GM21529 (cell line): ENCODE results near the gene C1orf21.

Experiments used
- ATAC-seq: cut with Tn5 transposase; IDR thresholded peaks from one replicate; pipeline ENCODE4 v1.9.1; 2021; ENCODE audit not compliant: unreplicated experiment

Gene C1orf21

GRCh38 chr1:184483101-184483683 lies 96.4 kb downstream of the C1orf21 start:
- ATAC-seq: no peak

- ATAC-seq: no peak
Measured at GRCh38 chr1:184485751-184486723, 99.2 kb downstream of the C1orf21 start.

- no peak for ATAC-seq
Measured at GRCh38 chr1:184486761-184487445, 100.1 kb downstream of the C1orf21 start.

- ATAC-seq: no peak
Measured at GRCh38 chr1:184487531-184488193, 100.8 kb downstream of the C1orf21 start.

- ATAC-seq: no peak
Measured at GRCh38 chr1:184489908-184490307, 103.1 kb downstream of the C1orf21 start.

GRCh38 chr1:184492536-184492935 lies 105.7 kb downstream of the C1orf21 start:
- no peak for ATAC-seq

GRCh38 chr1:184493987-184494388 lies 107.2 kb downstream of the C1orf21 start:
- no peak for ATAC-seq

GRCh38 chr1:184494929-184495328 lies 108.1 kb downstream of the C1orf21 start:
- ATAC-seq: peak; percentile 85

GRCh38 chr1:184497959-184498723 lies 111.3 kb downstream of the C1orf21 start:
- ATAC-seq: no peak

- ATAC-seq: no peak
Measured at GRCh38 chr1:184499616-184500015, 112.8 kb downstream of the C1orf21 start.

- ATAC-seq: no peak
Measured at GRCh38 chr1:184502161-184502560, 115.3 kb downstream of the C1orf21 start.

GRCh38 chr1:184503221-184503749 lies 116.5 kb downstream of the C1orf21 start:
- no peak for ATAC-seq

GRCh38 chr1:184504040-184504954 lies 117.5 kb downstream of the C1orf21 start:
- no peak for ATAC-seq

- ATAC-seq: no peak
Measured at GRCh38 chr1:184504955-184505338, 118.1 kb downstream of the C1orf21 start.

- no peak for ATAC-seq
Measured at GRCh38 chr1:184506481-184506880, 119.7 kb downstream of the C1orf21 start.

GRCh38 chr1:184507165-184507564 lies 120.3 kb downstream of the C1orf21 start:
- ATAC-seq: no peak

GRCh38 chr1:184507604-184508280 lies 120.9 kb downstream of the C1orf21 start:
- no peak for ATAC-seq

- no peak for ATAC-seq
Measured at GRCh38 chr1:184509105-184509504, 122.3 kb downstream of the C1orf21 start.

- no peak for ATAC-seq
Measured at GRCh38 chr1:184510110-184510509, 123.3 kb downstream of the C1orf21 start.
